Adipose tissue (tissue), 3 donors: ENCODE measurements around the gene FERD3L. TPM values are rescaled to one million over a fixed set of nuclear protein-coding genes. Genes with fewer than 3 reads are reported as not detected.
"Not testable (repeated sequence)": the region's sequence is repeated elsewhere in the genome, so short reads cannot be mapped to it uniquely, and the experiment has no call there.

ENCODE experiments used
- H3K27ac ChIP-seq: one replicate; pipeline ENCODE4 v1.5.1; 2013; ENCODE audit warnings: low read depth, low read length
- WGBS, 3 donors: extraction: QIAGEN DNeasy Blood & Tissue Kit; methylation state at CpG; one replicate each; pipeline ENCODE4 v1.1.7; 2013; 5-methylcytosine and 5-hydroxymethylcytosine counted together
- polyA plus RNA-seq, 3 donors: library from polyadenylated mRNA; stranded (reverse); fragments of 200-250 nt; gene quantifications; one replicate each; pipeline ENCODE4 v1.2.3, GENCODE V29; 2013
- donor health status: healthy with polysubstance abuse.
- donor health status: Bipolar disorder and iron deficiency.
- donor health status: healthy.

FERD3L gene, protein sequence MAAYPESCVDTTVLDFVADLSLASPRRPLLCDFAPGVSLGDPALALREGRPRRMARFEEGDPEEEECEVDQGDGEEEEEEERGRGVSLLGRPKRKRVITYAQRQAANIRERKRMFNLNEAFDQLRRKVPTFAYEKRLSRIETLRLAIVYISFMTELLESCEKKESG
- polyA plus RNA-seq, result not detected

DNA sequence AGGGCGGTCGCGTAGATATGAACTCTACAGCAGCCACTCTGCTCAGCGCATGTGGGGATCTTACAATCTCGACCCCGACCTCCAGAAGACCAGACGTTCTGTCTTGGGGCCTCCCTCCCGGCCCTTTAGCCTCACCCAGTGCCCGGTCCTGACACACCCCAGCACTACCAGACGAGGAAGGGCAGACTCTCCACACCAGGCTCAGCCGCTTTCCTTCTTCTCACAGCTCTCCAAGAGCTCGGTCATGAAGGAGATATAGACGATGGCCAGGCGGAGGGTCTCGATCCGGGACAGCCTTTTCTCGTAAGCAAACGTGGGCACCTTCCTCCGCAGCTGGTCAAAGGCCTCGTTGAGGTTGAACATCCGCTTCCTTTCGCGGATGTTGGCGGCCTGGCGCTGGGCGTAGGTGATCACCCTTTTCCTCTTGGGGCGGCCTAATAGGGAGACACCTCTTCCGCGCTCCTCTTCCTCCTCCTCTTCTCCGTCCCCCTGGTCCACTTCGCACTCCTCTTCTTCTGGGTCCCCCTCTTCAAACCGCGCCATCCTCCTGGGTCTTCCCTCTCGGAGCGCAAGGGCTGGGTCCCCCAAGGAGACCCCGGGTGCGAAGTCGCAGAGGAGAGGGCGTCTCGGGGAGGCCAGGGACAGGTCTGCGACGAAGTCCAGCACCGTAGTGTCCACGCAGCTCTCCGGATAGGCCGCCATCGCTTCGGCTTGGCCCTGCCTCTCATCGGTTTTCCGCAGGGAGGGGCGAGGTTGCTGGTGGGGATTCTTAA lies at the start of gene FERD3L:
Gene FERD3L (minus strand): TSS at position 761 of the 773 bp plus-strand sequence. CDS start 59 bp downstream, at position 702.
- 2 to 7% (median 6%) methylated on average over 51 of the region's 51 CpGs for WGBS, 3 donors

DNA sequence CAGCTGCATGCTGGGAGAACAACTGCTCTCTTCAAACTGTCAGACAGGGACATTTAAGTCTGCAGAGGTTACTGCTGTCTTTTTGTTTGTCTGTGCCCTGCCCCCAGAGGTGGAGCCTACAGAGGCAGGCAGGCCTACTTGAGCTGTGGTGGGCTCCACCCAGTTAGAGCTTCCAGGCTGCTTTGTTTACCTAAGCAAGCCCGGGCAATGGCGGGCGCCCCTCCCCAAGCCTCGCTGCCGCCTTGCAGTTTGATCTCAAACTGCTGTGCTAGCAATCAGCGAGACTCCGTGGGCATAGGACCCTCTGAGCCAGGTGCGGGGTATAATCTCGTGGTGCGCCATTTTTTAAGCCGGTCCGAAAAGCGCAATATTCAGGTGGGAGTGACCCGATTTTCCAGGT lies 49.2 kb upstream of the FERD3L start:
- WGBS, 3 donors, result 17 to 30% (median 29%) methylated on average over 9 to 14 of the region's 14 CpGs
- H3K27ac ChIP-seq, result not testable (repeated sequence)

More for the DNA sequence above, at the start of gene FERD3L:
- no peak within 1 kb of the TSS for H3K27ac ChIP-seq

DNA sequence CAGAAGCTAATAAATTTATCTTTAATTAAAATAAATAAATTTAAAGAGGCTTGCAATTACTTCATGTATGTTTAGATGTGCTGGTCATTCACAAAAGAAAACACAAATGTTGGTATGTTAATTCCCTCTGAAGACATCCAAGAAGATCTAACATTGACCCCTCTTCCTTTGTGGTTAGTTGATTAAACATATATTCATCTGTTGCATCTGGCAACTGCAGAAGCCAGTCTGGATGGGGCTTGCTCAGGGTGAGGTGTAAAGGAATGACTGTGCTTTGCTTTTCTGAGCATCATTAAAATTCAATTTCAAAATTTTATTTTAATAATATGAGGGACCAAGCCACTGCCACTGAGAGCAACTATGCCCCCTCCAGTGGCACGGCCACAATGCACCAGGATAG lies 36.4 kb upstream of the FERD3L start:
- 65 to 82% (median 78%) methylated on average over 1 of the region's 1 CpG for WGBS, 3 donors
- no peak overlapping the region for H3K27ac ChIP-seq

DNA sequence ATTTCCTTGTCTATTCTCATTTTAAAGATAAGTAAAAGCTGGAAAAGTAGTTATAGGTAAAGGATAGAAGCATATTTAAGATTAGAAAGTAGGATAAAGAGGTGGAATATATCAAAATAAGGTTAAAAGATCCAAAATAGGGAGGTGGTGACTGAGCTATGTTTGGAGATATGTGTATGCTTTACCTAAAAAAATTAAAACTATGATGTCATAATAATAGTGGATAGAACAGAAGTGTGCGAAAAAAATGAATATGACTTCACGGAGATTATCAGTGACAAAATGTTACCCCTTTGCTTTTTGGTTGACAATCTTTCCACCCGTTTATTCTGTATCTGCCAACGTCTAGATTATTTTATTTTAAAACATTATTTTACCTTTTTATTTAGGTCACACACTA lies 33.4 kb upstream of the FERD3L start:
- H3K27ac ChIP-seq, result no peak overlapping the region
- 70 to 82% (median 80%) methylated on average over 4 of the region's 4 CpGs for WGBS, 3 donors

- no peak overlapping the region for H3K27ac ChIP-seq
- 38 to 53% (median 51%) methylated on average over 5 of the region's 5 CpGs for WGBS, 3 donors
These were observed 32.0 kb upstream of the FERD3L start for GRCh38 chr7:19177269-19177668.

DNA sequence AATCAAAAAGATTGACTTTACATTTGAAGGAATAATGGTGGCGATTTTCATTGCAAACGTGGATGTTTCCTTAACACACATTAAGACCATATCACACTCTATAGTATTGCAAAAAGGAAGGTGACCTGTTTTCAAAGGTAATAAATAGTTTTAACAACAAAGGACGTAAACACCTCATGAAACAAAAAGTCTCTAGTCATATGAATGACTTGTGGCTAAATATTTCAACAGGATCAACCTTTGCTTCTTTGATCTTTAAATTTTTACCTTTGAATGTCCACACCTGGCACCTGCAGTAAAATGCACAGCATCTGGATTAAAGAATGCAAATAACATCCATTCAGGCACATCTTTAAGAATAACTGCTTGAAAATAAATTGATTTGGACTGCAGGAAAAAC lies 30.0 kb upstream of the FERD3L start:
- no peak overlapping the region for H3K27ac ChIP-seq
- 42 to 64% (median 62%) methylated on average over 3 of the region's 3 CpGs for WGBS, 3 donors

- 67 to 73% (median 72%) methylated on average over 3 of the region's 3 CpGs for WGBS, 3 donors
- no peak overlapping the region for H3K27ac ChIP-seq
These were observed 16.4 kb upstream of the FERD3L start for GRCh38 chr7:19161671-19162070.

DNA sequence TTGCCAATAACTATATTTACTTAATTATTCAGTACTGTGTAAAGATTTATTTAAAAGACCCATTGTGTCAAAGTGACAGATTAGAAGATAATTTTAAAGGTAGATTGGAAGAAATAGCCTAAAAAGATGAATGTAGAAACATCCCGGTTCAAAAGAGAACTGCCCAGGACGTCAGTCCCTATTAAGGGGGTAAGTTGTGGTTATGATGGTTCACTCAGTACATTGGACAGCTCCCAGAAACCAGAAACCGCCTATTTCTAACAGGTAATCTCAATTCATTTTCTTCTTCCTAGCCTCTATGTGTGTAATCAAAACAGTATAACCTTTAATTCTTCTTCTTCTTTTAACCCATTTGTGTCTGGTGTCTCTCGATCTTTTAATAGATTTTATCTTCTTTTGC lies 1.5 kb upstream of the FERD3L start:
- no peak overlapping the region for H3K27ac ChIP-seq
- WGBS, 3 donors, result 3 to 6% (median 5%) methylated on average over 4 of the region's 4 CpGs

GRCh38 chr7:19145434-19146115 lies 354 bp upstream of the FERD3L start:
- WGBS, 3 donors, result 3 to 6% (median 6%) methylated on average over 19 of the region's 19 CpGs

DNA sequence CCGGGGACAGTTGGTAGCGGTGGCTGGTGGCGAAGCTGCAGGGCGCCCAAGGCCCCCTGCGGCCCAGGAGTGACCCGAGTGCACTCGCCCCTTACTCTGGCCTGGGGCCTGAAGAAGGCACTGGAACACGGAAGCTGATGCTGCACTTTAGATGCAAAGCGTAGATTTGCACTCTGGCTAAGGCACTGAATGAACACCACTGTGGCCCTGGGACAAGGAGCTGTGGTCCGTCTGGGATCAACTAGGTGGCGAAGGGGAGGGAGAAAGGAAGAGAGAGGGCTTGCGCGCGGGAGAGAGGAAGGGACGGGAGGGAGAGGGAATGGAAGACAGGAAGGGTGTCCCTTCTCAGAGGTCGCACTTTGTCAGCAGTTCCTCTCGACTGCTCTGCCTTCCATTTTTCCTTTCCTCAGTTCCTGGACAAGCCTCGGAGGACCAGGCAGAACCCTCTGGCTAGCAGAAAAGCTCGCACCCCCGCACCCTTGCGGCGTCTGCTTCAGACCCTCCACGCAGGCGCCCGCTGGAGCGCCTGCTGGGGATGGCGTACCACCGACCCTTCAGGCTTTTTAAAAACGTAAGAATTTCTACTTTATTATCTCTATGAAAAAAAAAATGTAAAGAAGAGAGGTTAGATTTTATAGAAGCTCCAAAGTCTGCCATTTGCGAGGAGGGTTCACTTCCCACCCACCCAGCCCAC lies 1.2 kb downstream of the FERD3L start:
- H3K27ac ChIP-seq, result no peak overlapping the region
- WGBS, 3 donors, result 2 to 5% (median 3%) methylated on average over 30 of the region's 30 CpGs

More at GRCh38 chr7:19145434-19146115, 354 bp upstream of the FERD3L start:
- H3K27ac ChIP-seq, result no peak overlapping the region

DNA sequence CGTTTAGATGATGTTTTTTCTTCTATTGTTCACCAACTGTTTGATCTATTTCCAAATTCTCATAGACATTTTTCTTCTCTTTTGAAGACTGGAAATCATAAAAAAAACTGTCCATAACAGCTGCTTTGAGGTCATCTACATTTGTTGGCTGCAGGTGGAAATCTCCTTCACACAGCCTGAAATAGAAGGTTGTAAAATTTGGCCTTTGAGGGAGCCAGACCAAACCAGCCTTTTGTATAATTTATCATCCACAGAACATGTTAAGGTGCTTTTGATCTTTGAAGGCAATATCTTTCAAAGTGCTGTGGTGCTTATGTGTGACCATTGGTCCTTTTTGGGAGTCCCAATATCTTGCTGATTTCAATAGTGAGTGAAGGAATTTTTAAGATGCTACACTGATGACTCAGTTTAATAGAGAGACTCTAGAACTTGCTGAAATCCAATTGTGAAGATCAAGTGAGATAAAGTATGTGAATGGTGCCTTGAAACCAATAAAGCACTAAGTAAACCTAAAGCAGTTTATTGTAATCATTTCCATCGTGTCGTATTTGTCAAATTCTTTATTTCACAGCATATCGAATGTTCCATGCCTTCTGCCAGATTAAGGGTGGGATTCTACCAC lies 5.4 kb downstream of the FERD3L start:
- H3K27ac ChIP-seq, result no peak overlapping the region
- 68 to 85% (median 82%) methylated on average over 4 of the region's 4 CpGs for WGBS, 3 donors

DNA sequence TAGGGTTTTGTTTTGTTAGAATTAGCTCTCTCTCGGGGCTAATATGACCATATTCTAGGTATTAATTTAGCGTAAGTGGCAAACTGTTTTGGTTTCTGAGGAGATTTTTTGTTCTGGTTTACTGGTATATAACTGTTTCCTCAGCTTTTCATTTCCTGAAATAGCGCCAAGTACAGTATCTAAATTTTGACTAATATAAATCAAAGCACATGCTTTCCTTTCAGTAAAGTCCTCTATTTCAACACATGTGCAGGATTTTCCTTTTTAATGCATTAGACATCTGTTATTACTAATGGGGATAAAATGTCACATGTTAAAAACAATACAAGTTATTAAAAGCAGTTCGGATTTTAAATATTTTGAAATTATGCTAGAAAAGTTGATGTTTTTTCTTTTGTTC lies 11.3 kb downstream of the FERD3L start:
- H3K27ac ChIP-seq, result no peak overlapping the region
- WGBS, 3 donors, result 52 to 56% (median 53%) methylated on average over 4 of the region's 4 CpGs

GRCh38 chr7:19133390-19133789 lies 11.8 kb downstream of the FERD3L start:
- WGBS, 3 donors, result 63 to 87% (median 78%) methylated on average over 4 of the region's 4 CpGs
- no peak overlapping the region for H3K27ac ChIP-seq

GRCh38 chr7:19128856-19129255 lies 16.4 kb downstream of the FERD3L start:
- no peak overlapping the region for H3K27ac ChIP-seq
- WGBS, 3 donors, result 69 to 81% (median 69%) methylated on average over 1 of the region's 1 CpG

DNA sequence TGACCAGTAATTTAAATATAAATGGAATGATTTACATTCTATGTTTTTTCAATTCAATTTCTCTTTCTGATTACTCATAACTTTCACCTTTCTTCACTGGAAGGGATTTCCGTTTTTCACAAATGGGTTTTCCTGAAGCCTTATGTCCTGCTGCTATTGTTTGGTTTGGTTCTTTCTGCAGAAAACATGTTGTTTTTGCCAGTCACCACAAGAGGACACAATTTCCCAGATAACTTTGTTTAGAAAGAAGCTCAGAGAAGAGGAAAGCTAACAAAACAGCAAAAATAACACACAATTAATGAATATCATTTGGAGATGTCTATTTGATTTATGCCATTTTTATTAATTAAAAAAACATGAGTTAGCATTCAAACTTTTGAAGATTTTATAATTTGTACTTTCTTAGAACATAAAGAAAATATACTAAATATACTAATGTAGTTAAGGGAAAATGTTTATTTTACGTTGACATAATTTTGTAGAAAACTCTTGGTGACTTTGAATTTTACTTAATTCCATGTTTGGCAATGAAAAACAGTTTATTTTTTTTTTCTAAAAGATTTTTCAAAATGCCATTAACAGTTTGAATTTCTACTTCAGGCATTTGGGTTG lies 23.1 kb downstream of the FERD3L start:
- no peak overlapping the region for H3K27ac ChIP-seq
- whole genome bisulfite sequencing, 3 donors, result 37 to 43% (median 42%) methylated on average over 2 of the region's 2 CpGs

- WGBS, 3 donors, result 16 to 43% (median 32%) methylated on average over 10 of the region's 10 CpGs
- no peak overlapping the region for H3K27ac ChIP-seq
These were observed 25.2 kb downstream of the FERD3L start for GRCh38 chr7:19119870-19120486.

GRCh38 chr7:19119372-19119771 lies 25.8 kb downstream of the FERD3L start:
- 16 to 35% (median 34%) methylated on average over 8 of the region's 8 CpGs for WGBS, 3 donors
- no peak overlapping the region for H3K27ac ChIP-seq
